PC-3 (cell line): ENCODE results near the gene CCDC159. TPM values are rescaled to one million over a fixed set of nuclear protein-coding genes. Genes with fewer than 3 reads are reported as not detected.
A peak's percentile ranks its signal among the peaks of the same experiment; 100 is the strongest.
"Not testable (repeated sequence)": the region's sequence is repeated elsewhere in the genome, so short reads cannot be mapped to it uniquely, and the experiment has no call there.

Source experiments
- ATAC-seq: fragments of 200-7000 bp; cut with Tn5 transposase; 2 replicates; pipeline ENCODE4 v1.9.1; 2020; ENCODE audit warnings: mild to moderate bottlenecking, moderate library complexity
- BruUV-seq: library from RNA; stranded (reverse); fragments of 400-500 nt; replicated peaks from 2 replicates; lab custom pipeline; 2021; lab: Mats Ljungman, UMichigan
- CTCF ChIA-PET: fragments of 300-600 bp; sonication (Branson Sonifier 250); formaldehyde crosslinking; loops from one replicate; lab custom pipeline; 2022; ENCODE audit warnings: antibody characterized with exemption; lab: Charles Lee
- POLR2A ChIA-PET: fragments of 300-600 bp; sonication (Branson Sonifier 250); formaldehyde crosslinking; loops from one replicate; lab custom pipeline; 2022; ENCODE audit warnings: antibody characterized with exemption; ENCODE audit not compliant: unreplicated experiment; lab: Charles Lee
- DNase-seq: peaks from one replicate; pipeline ENCODE4 v3.0.0-alpha.2; 2015
- H2AFZ ChIP-seq: fragments of 300-600 bp; sonication (generic); 2 replicates; pipeline ENCODE4 v1.6.0; 2016; ENCODE audit warnings: antibody characterized with exemption, low read length
- H3F3A ChIP-seq: fragments of 300-600 bp; sonication (generic); one replicate; pipeline ENCODE4 v1.6.0; 2017; ENCODE audit warnings: antibody characterized with exemption, low read length, control low read depth, mild to moderate bottlenecking; ENCODE audit not compliant: unreplicated experiment
- H3K27ac ChIP-seq: fragments of 300-600 bp; sonication (generic); 2 replicates; pipeline ENCODE4 v1.5.1; 2016; ENCODE audit warnings: mild to moderate bottlenecking, low read length
- H3K27me3 ChIP-seq: fragments of 300-600 bp; sonication (generic); 2 replicates; pipeline ENCODE4 v1.6.1; 2016; ENCODE audit warnings: low read length, mixed read lengths
- H3K36me3 ChIP-seq: fragments of 300-600 bp; sonication (generic); 2 replicates; pipeline ENCODE4 v1.6.1; 2016; ENCODE audit warnings: low read depth, mixed run types, low read length, mixed read lengths
- H3K4me1 ChIP-seq: fragments of 300-600 bp; sonication (generic); 2 replicates; pipeline ENCODE4 v1.5.1; 2016; ENCODE audit warnings: low read length; ENCODE audit not compliant: insufficient read depth
- H3K4me2 ChIP-seq: fragments of 300-600 bp; sonication (generic); 2 replicates; pipeline ENCODE4 v1.6.0; 2016; ENCODE audit warnings: low read length
- H3K4me3 ChIP-seq: fragments of 300-600 bp; sonication (generic); 2 replicates; pipeline ENCODE4 v1.5.1; 2016; ENCODE audit warnings: mild to moderate bottlenecking, low read length, mixed read lengths
- H3K79me2 ChIP-seq: fragments of 300-600 bp; sonication (generic); 2 replicates; pipeline ENCODE4 v1.6.1; 2017; ENCODE audit warnings: low read length, mixed read lengths
- H3K9ac ChIP-seq: fragments of 300-600 bp; sonication (generic); 2 replicates; pipeline ENCODE4 v1.6.0; 2016; ENCODE audit warnings: mild to moderate bottlenecking, low read length
- H3K9me2 ChIP-seq: fragments of 300-600 bp; sonication (generic); replicated peaks from 2 replicates; pipeline ENCODE4 v1.6.1; 2016; ENCODE audit warnings: mixed run types, low read length, mixed read lengths
- H3K9me3 ChIP-seq: fragments of 300-600 bp; sonication (generic); 2 replicates; pipeline ENCODE4 v1.6.1; 2016; ENCODE audit warnings: low read length, mixed read lengths
- H4K20me1 ChIP-seq: fragments of 300-600 bp; sonication (generic); 2 replicates; pipeline ENCODE4 v1.6.1; 2016; ENCODE audit warnings: low read length, mixed read lengths
- EZH2 ChIP-seq: fragments of 300-600 bp; sonication (generic); IDR thresholded peaks from one replicate; pipeline ENCODE4 v1.6.1; 2017; ENCODE audit warnings: antibody characterized with exemption, mild to moderate bottlenecking, low read length; ENCODE audit not compliant: unreplicated experiment
- EZH2phosphoT487 ChIP-seq: fragments of 300-600 bp; sonication (generic); IDR thresholded peaks from 2 replicates; pipeline ENCODE4 v1.6.1; 2018; ENCODE audit warnings: mild to moderate bottlenecking, antibody characterized with exemption, low read length, borderline replicate concordance
- intact Hi-C: fragments of 100-400 bp; cut with micrococcal nuclease; formaldehyde crosslinking; loops from 2 replicates; pipeline ENCODE4 v1.9.0; 2023
- total RNA-seq: library from RNA; depleted of rRNA; stranded (reverse); fragments of >200 nt; gene quantifications from 2 replicates; pipeline ENCODE4 v1.2.3, GENCODE V29; 2014
- TF ChIP-seq, protein P1 (sequence below): fragments of 300-600 bp; sonication (generic); conservative IDR thresholded peaks from 2 replicates; pipeline ENCODE4 v1.5.1; 2017; ENCODE audit warnings: antibody characterized with exemption, low read depth, mild to moderate bottlenecking, low read length

CCDC159 gene
- total RNA-seq, 1 experiment from 2014 or later: 10.3 TPM

DNA sequence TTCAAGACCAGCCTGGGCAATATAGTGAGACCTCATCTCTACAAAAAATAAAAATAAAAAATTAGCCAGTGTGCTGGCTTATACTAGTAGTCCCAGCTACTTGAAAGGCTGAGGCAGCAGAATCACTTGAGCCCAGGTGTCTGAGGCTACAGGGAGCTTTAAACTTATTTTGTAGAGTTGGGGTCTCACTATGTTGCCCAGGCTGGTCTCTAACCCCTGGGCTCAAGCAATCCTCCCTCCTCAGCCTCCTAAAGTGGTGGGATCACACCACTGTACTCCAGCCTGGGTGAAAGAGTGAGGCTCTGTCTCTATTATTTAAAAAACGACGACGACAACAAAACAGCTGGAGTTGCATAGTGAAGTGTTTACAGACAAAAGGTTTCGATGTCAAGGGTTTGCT is 14.8 kb upstream of the CCDC159 start:
- Histone ChIP-seq H3K9ac (no peak overlapping the region), H3K9me2 (no peaks in the 10 kb centered on the region), H3K4me3 (no peak overlapping the region), H2AFZ (no peak overlapping the region), H3K27ac (no peak overlapping the region), H3K9me3 (no peaks in the 10 kb centered on the region), H3K79me2 (no peaks in the 10 kb centered on the region), H3K36me3 (peaks cover 35% of the 10 kb centered on the region), H3K27me3 (no peaks in the 10 kb centered on the region), H3K4me2 (no peak overlapping the region), H3F3A (peaks cover 4% of the 10 kb centered on the region), H3K4me1 (no peaks in the 10 kb centered on the region), H4K20me1 (no peaks in the 10 kb centered on the region)
- ChIA-PET CTCF (interaction anchor here (0.7 kb wide), 1 partner anchor 53 kb away, joined by 7 read pairs; the partner anchor contains the start of gene EPOR), POLR2A (no interaction called here)
- ATAC-seq (no peak), DNase-seq (no peak)
- intact Hi-C loops: no loop called here
- no TSS peak for BruUV-seq
- TF ChIP-seq EZH2: no peak
- TF ChIP-seq EZH2phosphoT487: no peak
- TF ChIP-seq, protein P1, sequence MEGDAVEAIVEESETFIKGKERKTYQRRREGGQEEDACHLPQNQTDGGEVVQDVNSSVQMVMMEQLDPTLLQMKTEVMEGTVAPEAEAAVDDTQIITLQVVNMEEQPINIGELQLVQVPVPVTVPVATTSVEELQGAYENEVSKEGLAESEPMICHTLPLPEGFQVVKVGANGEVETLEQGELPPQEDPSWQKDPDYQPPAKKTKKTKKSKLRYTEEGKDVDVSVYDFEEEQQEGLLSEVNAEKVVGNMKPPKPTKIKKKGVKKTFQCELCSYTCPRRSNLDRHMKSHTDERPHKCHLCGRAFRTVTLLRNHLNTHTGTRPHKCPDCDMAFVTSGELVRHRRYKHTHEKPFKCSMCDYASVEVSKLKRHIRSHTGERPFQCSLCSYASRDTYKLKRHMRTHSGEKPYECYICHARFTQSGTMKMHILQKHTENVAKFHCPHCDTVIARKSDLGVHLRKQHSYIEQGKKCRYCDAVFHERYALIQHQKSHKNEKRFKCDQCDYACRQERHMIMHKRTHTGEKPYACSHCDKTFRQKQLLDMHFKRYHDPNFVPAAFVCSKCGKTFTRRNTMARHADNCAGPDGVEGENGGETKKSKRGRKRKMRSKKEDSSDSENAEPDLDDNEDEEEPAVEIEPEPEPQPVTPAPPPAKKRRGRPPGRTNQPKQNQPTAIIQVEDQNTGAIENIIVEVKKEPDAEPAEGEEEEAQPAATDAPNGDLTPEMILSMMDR: no peak

- H3K27me3 ChIP-seq: no peaks in the 10 kb centered on the region
- intact Hi-C loops: no loop called here
- H2AFZ ChIP-seq: no peak overlapping the region
- TF ChIP-seq EZH2 (no peak), EZH2phosphoT487 (no peak)
- TF ChIP-seq, protein P1: no peak
- no peak overlapping the region for H3K4me3 ChIP-seq
- no peak overlapping the region for H3K27ac ChIP-seq
- ATAC-seq: no peak
- no peak for DNase-seq
- peaks cover 34% of the 10 kb centered on the region for H3K36me3 ChIP-seq
- CTCF ChIA-PET: no interaction called here
- H3K4me1 ChIP-seq: 0 out of 2 replicates have a peak, but pooled peaks cover under 1% of the 10 kb centered on the region
- H3F3A ChIP-seq: peaks cover 4% of the 10 kb centered on the region
- BruUV-seq: no TSS peak
- POLR2A ChIA-PET: interaction anchor here (0.6 kb wide), 1 partner anchor 36 kb away, joined by 5 read pairs; no protein-coding TSS in a partner anchor
- H3K9ac ChIP-seq: no peak overlapping the region
- H3K9me3 ChIP-seq: no peaks in the 10 kb centered on the region
- no peaks in the 10 kb centered on the region for H4K20me1 ChIP-seq
- H3K9me2 ChIP-seq: no peaks in the 10 kb centered on the region
- H3K79me2 ChIP-seq: peaks cover under 1% of the 10 kb centered on the region
- H3K4me2 ChIP-seq: no peak overlapping the region
Measured at GRCh38 chr19:11332822-11333221, 13.5 kb upstream of the CCDC159 start.

DNA sequence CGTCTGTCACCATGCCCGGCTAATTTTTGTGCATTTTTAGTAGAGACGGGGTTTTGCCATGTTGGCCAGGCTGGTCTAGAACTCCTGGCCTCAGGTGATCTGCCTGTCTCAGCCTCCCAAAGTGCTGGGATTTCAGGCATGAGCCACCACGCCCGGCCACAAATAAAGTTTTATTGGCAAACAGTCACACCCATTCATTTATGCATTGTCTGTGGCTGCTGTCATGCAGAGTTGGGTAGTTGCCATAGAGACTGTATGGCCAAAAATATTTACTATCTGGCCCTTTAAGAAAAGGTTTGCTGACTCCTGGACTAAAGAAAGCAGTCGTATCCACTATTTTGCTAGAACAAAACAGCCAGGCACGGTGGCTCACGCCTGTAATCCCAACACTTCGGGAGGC is 12.5 kb upstream of the CCDC159 start:
- H3K27ac ChIP-seq, H4K20me1 ChIP-seq, H3K9ac ChIP-seq, H3K27me3 ChIP-seq, H3K9me2 ChIP-seq, intact Hi-C loops, H3K4me2 ChIP-seq, CTCF ChIA-PET, H3K9me3 ChIP-seq, H3K4me3 ChIP-seq, H3F3A ChIP-seq, H2AFZ ChIP-seq, BruUV-seq, POLR2A ChIA-PET: not testable (repeated sequence)
- Histone ChIP-seq H3K79me2 (peaks cover 10% of the 10 kb centered on the region), H3K4me1 (peaks cover 10% of the 10 kb centered on the region), H3K36me3 (peaks cover 34% of the 10 kb centered on the region)
- peak; percentile 67 for ATAC-seq
- DNase-seq: peak; percentile 75
